ENCODE results near the gene SCUBE2.
"Not testable (repeated sequence)": the region's sequence is repeated elsewhere in the genome, so short reads cannot be mapped to it uniquely, and the experiment has no call there.

SCUBE2 gene

GRCh38 chr11:9029422-9029821 lies 62.0 kb downstream of the SCUBE2 start:
- no peaks in the 10 kb centered on the region for H3K36me3 Mint-ChIP-seq
- ATAC-seq (replicated peaks) = no peak
- H3K9me3 Mint-ChIP-seq = no peaks in the 10 kb centered on the region
- no peaks in the 10 kb centered on the region for H3K4me1 Mint-ChIP-seq
- DNase-seq = no peak
- peaks cover 0 to 12% of the 10 kb centered on the region in 2 donors for H3K27me3 Mint-ChIP-seq
- no peak overlapping the region for H3K4me3 Mint-ChIP-seq
- H3K27ac Mint-ChIP-seq = no peak overlapping the region

- ATAC-seq (replicated peaks) = no peak
- H3K27ac Mint-ChIP-seq = peak overlapping the region; percentile 52
- no peaks in the 10 kb centered on the region for H3K4me1 Mint-ChIP-seq
These were observed 62.8 kb downstream of the SCUBE2 start for GRCh38 chr11:9028581-9028980.

GRCh38 chr11:9025101-9025850 lies 66.1 kb downstream of the SCUBE2 start:
- H3K9me3 Mint-ChIP-seq = no peaks in the 10 kb centered on the region
- H3K36me3 Mint-ChIP-seq = no peaks in the 10 kb centered on the region
- no peak overlapping the region for H3K27ac Mint-ChIP-seq
- H3K4me3 Mint-ChIP-seq = no peak overlapping the region
- DNase-seq (no peak), ATAC-seq (replicated peaks) (no peak)
- peaks cover 0 to 18% of the 10 kb centered on the region in 2 donors for H3K27me3 Mint-ChIP-seq
- H3K4me1 Mint-ChIP-seq = no peaks in the 10 kb centered on the region

More at GRCh38 chr11:9028581-9028980, 62.8 kb downstream of the SCUBE2 start:
- Mint-ChIP-seq H3K27me3 (peaks cover 0 to 8% of the 10 kb centered on the region in 2 donors), H3K9me3 (no peaks in the 10 kb centered on the region), H3K36me3 (no peaks in the 10 kb centered on the region), H3K4me3 (no peak overlapping the region)
- DNase-seq = no peak

- Mint-ChIP-seq H3K4me1 (no peaks in the 10 kb centered on the region), H3K4me3 (no peak overlapping the region), H3K36me3 (no peaks in the 10 kb centered on the region), H3K9me3 (no peaks in the 10 kb centered on the region), H3K27me3 (peaks cover 0 to 19% of the 10 kb centered on the region in 2 donors), H3K27ac (no peak overlapping the region)
- DNase-seq = no peak
- no peak for ATAC-seq (replicated peaks)
These were observed 68.3 kb downstream of the SCUBE2 start for GRCh38 chr11:9022961-9023680.

GRCh38 chr11:9020916-9021315 lies 70.5 kb downstream of the SCUBE2 start:
- ATAC-seq (replicated peaks) = no peak
- DNase-seq = no peak
- Mint-ChIP-seq H3K27ac (no peak overlapping the region), H3K27me3 (peaks cover 0 to 19% of the 10 kb centered on the region in 2 donors), H3K4me3 (no peak overlapping the region), H3K9me3 (no peaks in the 10 kb centered on the region), H3K4me1 (peaks cover 0 to 8% of the 10 kb centered on the region in 2 donors), H3K36me3 (no peaks in the 10 kb centered on the region)

- no peak for DNase-seq
- Mint-ChIP-seq H3K9me3 (no peaks in the 10 kb centered on the region), H3K4me1 (peaks cover 0 to 8% of the 10 kb centered on the region in 2 donors), H3K27me3 (peaks cover 0 to 25% of the 10 kb centered on the region in 2 donors), H3K4me3 (no peak overlapping the region), H3K27ac (no peak overlapping the region), H3K36me3 (no peaks in the 10 kb centered on the region)
- ATAC-seq (replicated peaks) = no peak
These were observed 71.5 kb downstream of the SCUBE2 start for GRCh38 chr11:9019861-9020260.

- no peaks in the 10 kb centered on the region for H3K36me3 Mint-ChIP-seq
- H3K4me3 Mint-ChIP-seq = no peak overlapping the region
- H3K27me3 Mint-ChIP-seq = peaks cover 8 to 27% of the 10 kb centered on the region in 2 donors
- H3K4me1 Mint-ChIP-seq = peaks cover 0 to 8% of the 10 kb centered on the region in 2 donors
- peaks cover 0 to 2% of the 10 kb centered on the region in 2 donors for H3K9me3 Mint-ChIP-seq
- no peak overlapping the region for H3K27ac Mint-ChIP-seq
- DNase-seq = no peak
- ATAC-seq (replicated peaks) = peak; percentile 73 to 75
These were observed 73.6 kb downstream of the SCUBE2 start for GRCh38 chr11:9017773-9018172.

- DNase-seq = no peak
- Mint-ChIP-seq H3K27ac (no peak overlapping the region), H3K4me3 (no peak overlapping the region), H3K27me3 (peaks cover 10 to 20% of the 10 kb centered on the region in 2 donors), H3K4me1 (peaks cover 0 to 8% of the 10 kb centered on the region in 2 donors), H3K36me3 (no peaks in the 10 kb centered on the region), H3K9me3 (peaks cover 0 to 2% of the 10 kb centered on the region in 2 donors)
- no peak for ATAC-seq (replicated peaks)
These were observed 74.3 kb downstream of the SCUBE2 start for GRCh38 chr11:9016916-9017642.

GRCh38 chr11:9015677-9016076 lies 75.7 kb downstream of the SCUBE2 start:
- Mint-ChIP-seq H3K4me1 (peaks cover 0 to 8% of the 10 kb centered on the region in 2 donors), H3K36me3 (no peaks in the 10 kb centered on the region), H3K27ac (no peak overlapping the region), H3K9me3 (peaks cover 0 to 2% of the 10 kb centered on the region in 2 donors), H3K4me3 (no peak overlapping the region), H3K27me3 (peaks cover 19 to 27% of the 10 kb centered on the region in 2 donors)
- ATAC-seq (replicated peaks) = peak; percentile 90 to 91
- peak; percentile 36 for DNase-seq

GRCh38 chr11:9014826-9015225 lies 76.6 kb downstream of the SCUBE2 start:
- DNase-seq = no peak
- Mint-ChIP-seq H3K4me1 (peaks cover 0 to 8% of the 10 kb centered on the region in 2 donors), H3K4me3 (no peak overlapping the region), H3K27ac (no peak overlapping the region), H3K36me3 (no peaks in the 10 kb centered on the region), H3K9me3 (peaks cover 0 to 8% of the 10 kb centered on the region in 2 donors), H3K27me3 (peaks cover 28 to 32% of the 10 kb centered on the region in 2 donors)
- no peak for ATAC-seq (replicated peaks)

- no peak overlapping the region for H3K27ac Mint-ChIP-seq
- peaks cover 0 to 8% of the 10 kb centered on the region in 2 donors for H3K9me3 Mint-ChIP-seq
- peaks cover 0 to 8% of the 10 kb centered on the region in 2 donors for H3K4me1 Mint-ChIP-seq
- H3K4me3 Mint-ChIP-seq = no peak overlapping the region
- peaks cover 29 to 32% of the 10 kb centered on the region in 2 donors for H3K27me3 Mint-ChIP-seq
- ATAC-seq (replicated peaks) (no peak), DNase-seq (no peak)
- H3K36me3 Mint-ChIP-seq = no peaks in the 10 kb centered on the region
These were observed 78.0 kb downstream of the SCUBE2 start for GRCh38 chr11:9013373-9013772.

GRCh38 chr11:9009538-9009937 lies 81.9 kb downstream of the SCUBE2 start:
- not testable (repeated sequence) for H3K36me3 Mint-ChIP-seq; DNase-seq; H3K27ac Mint-ChIP-seq; ATAC-seq (replicated peaks); H3K4me3 Mint-ChIP-seq; H3K9me3 Mint-ChIP-seq; H3K4me1 Mint-ChIP-seq
- H3K27me3 Mint-ChIP-seq = peaks cover 33 to 43% of the 10 kb centered on the region in 2 donors

GRCh38 chr11:9008661-9009060 lies 82.7 kb downstream of the SCUBE2 start:
- H3K36me3 Mint-ChIP-seq = no peaks in the 10 kb centered on the region
- H3K4me3 Mint-ChIP-seq = no peak overlapping the region
- H3K27me3 Mint-ChIP-seq = peaks cover 33 to 43% of the 10 kb centered on the region in 2 donors
- DNase-seq = no peak
- H3K9me3 Mint-ChIP-seq = peaks cover 0 to 8% of the 10 kb centered on the region in 2 donors
- peaks cover 0 to 3% of the 10 kb centered on the region in 2 donors for H3K4me1 Mint-ChIP-seq
- H3K27ac Mint-ChIP-seq = no peak overlapping the region
- no peak for ATAC-seq (replicated peaks)

- no peaks in the 10 kb centered on the region for H3K36me3 Mint-ChIP-seq
- H3K4me1 Mint-ChIP-seq = peaks cover 4 to 6% of the 10 kb centered on the region in 2 donors
- H3K9me3 Mint-ChIP-seq = peaks cover 0 to 6% of the 10 kb centered on the region in 2 donors
- H3K27me3 Mint-ChIP-seq = peaks cover 32 to 43% of the 10 kb centered on the region in 2 donors
- no peak for ATAC-seq (replicated peaks)
- no peak overlapping the region for H3K27ac Mint-ChIP-seq
- H3K4me3 Mint-ChIP-seq = no peak overlapping the region
- no peak for DNase-seq
These were observed 83.3 kb downstream of the SCUBE2 start for GRCh38 chr11:9008011-9008550.
